NCI-H1105 treated with DMSO at 0.1 percent for 48 hours (cell line): ENCODE measurements around the gene HNRNPH1.

Experiments
- DNase-seq: peaks from one replicate; lab custom pipeline; 2025; lab: John Stamatoyannopoulos, UW

Gene HNRNPH1

DNA sequence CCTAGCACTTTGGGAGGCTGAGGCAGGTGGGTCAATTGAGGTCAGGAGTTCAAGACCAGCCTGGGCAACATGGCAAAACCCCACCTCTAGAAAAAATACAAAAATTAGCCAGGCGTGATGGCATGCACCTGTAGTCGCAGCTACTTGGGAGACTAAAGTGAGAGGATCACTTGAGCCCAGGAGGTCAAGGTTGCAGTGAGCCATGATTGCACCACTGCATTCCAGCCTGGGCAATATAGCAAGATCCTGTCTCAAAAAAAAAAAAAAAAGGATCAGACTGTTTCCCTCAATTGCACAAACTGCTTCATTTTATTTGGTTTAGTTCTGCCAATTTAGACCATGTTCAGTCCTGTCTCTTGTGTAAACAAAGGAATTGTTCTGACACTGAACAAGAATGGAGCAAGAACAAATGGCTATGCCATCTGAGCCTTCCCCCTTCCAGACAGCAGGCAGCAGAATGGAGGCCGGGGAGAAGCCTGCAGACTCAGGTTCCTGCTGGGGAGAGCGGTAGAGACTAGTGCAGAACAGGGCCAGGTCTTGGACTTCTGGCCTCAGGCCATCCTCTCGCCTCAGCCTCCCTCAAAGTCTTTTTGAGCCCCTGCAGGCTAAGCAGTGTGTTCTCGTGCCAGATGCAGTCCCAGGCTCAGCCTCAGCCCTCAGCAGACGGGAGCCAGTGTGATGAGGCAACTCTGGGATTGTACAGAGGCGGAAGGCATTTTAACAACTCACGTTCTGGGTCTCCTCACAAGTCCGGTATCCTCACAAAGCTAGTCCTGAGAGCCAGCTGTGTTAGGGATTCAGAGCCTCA lies 18.2 kb downstream of the HNRNPH1 start:
- DNase-seq: no peak

DNA sequence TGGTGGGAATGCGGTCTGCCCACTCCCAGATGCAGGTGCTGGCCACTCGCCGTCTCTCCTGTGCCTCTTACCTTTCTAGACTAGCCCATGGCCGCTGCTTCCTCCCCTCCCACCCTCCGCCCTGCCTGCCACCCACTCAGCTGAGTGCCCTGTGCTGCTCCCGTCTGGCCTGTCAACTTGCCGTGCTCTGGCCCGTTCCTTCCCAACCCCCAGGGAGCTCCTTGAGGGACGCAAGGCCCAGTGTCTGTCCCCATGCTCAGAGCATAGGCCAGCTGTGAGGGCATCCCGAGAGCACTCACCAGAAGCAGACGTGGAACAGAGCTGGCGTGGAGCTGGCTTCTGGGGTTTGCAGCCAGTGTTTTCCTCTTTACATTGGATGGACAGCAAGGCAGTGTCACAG lies 20.2 kb downstream of the HNRNPH1 start:
- DNase-seq: no peak

DNA sequence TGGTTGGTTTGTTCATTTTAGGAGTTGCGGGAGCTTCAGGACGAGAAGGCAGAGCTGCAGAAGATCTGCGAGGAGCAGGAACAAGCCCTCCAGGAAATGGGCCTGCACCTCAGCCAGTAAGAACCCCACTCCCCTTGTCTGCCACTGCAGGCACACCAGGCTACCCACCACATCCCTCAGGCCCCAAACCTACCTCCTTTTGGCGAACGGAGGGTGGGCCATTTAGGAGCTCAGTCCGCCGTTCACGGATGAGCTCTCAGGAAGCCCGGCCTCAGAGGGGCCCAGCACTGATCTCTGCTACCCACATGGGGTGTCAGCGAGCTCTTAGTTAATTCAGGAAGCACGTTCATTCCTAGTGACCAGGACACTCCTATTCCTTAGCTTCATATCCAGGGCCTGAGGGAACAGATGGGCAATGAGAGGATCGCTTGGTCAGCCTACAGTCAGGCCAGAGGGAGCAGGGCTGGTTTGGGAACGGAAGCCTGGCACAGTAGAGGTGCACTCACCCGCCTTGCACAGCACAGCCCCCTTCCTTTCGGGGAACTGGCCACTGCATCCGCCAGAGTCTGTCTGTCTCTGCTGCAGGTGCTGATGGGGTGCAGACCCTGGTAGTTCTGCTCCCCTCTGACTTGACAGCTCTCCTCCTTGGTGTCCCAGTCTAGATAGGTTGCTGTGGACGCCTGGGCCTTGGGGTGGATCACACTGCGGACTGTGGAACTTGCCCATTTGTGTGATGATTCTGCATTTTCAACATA lies 21.4 kb downstream of the HNRNPH1 start:
- no peak for DNase-seq

DNA sequence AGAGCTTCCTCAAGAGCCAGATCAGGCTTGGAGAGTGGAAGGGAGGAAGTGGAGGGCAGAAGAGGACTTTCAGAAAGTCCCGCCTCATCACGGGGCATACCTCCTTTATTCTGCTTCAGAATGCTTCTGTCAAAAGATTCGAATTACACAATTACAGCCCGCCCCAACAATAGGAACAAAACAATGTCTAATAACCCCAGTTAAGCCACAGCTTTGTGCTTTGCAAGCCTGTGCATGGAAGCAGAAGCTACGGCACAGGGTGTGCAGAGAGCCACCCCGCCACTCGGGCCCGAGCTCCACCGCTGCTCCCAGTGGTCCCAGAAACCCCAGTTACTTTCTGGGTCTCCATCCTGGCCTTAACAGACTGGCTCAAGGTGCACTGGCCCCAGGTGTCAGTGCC lies 23.5 kb downstream of the HNRNPH1 start:
- no peak for DNase-seq

DNA sequence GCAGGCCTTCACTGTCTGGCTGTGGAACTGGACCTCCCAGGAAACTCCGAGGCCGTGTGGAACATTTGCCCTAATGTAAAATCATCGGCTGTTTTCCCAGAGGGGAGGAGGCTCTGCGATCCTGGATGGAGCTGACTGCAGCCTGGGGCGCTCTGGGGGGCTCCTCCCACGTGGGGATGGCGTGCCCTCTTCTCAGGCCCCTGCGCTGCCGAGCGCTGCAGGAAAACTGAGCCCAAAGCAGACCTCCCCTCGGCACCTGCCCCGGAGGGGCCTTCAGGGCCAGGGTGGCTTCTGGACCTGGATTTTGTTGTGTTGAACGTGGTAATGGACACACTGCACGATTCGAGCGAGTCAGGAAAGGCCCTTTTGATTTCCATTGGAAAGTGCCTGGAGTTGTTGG lies 23.9 kb downstream of the HNRNPH1 start:
- no peak for DNase-seq

DNA sequence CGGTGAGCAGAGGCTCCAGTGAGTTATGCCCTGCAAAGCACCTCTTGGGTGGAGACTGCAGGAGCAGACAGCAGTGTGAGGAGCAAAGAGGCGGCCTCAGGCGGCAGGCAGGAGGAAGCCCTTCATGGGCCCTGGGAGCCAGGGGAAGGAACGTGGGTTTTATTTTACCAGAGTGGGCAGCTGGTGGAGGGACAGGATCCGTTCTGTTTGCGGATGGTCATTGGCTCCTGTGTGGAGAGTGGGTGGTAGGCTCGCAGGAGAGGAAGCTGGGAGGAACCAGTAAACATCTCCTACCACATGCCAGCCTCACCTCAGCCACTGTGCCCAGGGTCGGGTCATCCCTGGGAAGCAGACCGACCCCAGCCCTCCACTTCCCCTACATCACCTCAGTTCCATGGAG lies 24.4 kb downstream of the HNRNPH1 start:
- DNase-seq: no peak

DNA sequence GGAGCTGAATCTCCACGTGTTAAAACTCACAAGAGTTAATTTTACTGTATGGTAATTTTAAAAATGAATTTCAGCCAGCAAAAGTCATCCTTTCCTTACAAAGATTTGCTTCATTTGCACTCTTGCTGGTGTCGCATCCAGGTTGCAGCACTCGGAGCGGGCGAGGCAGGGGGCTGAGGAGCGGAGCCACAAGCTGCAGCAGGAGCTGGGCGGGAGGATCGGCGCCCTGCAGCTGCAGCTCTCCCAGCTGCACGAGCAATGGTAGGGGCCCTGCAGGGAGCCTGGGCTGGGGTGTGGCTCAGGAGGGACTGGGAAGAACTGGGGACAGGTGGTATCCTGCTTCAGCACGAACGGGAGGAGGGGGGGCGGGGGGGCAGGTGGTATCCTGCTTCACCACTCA lies 27.1 kb downstream of the HNRNPH1 start:
- DNase-seq: no peak

DNA sequence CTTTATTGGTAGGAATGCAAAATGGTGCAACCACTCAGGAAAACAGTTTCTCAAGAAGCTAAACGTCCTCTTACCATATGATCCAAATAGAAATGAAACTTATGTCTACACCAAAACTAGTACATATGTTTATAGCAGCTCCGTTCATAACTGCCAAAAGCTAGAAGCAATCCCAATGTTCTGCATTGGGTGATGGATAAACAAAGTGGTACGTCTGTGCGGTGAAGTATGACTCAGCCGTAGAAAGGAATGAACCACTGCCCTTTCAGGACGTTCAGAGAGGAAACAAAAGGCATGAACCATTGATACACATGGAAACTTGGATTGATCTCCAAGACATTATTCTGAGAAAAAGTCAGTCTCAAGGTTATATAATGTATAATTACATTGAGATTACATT lies 27.6 kb downstream of the HNRNPH1 start:
- no peak for DNase-seq

DNA sequence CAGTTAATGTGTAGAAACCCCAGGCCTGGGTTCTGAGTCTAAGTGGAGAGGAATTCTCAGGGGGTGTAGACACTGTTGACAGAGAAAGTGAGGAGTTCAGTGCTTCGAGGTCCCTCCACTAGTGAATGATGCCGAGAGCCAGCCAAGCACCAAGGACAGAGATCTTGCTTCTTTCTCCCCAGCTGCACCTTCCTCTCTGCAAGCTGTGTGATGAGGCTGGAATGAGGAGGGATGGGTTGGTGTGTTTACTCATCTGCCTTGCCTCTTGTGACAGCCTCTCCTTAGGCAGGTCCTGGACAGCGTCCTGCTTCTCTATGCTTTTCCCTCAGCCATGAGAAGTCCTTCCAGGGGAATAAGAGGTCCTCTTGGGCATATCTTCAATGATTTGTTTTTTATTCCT lies 35.3 kb downstream of the HNRNPH1 start:
- DNase-seq: no peak

DNA sequence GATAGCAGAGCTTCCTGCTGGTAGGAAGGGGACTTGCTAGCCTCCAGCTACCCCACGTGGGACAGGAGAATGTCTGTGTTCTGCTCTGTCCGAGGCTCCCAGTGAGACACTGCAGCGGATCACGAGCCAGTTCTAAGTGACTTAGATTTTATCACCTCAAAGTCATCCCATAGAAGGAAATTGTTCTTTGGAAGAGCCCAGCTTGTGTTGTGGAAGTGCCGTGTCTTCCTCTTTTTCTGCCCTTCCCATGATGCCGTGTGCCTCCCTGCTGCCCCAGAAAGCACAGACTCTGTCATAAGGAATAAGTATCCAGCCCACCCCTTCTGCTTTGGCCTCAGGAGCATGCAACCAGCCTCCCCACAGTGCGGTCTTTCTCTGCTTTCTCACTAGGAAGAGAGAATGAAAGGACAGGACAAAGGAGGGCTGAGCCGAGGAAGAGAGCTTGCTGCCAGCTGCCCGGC lies 37.5 kb downstream of the HNRNPH1 start:
- DNase-seq: no peak

DNA sequence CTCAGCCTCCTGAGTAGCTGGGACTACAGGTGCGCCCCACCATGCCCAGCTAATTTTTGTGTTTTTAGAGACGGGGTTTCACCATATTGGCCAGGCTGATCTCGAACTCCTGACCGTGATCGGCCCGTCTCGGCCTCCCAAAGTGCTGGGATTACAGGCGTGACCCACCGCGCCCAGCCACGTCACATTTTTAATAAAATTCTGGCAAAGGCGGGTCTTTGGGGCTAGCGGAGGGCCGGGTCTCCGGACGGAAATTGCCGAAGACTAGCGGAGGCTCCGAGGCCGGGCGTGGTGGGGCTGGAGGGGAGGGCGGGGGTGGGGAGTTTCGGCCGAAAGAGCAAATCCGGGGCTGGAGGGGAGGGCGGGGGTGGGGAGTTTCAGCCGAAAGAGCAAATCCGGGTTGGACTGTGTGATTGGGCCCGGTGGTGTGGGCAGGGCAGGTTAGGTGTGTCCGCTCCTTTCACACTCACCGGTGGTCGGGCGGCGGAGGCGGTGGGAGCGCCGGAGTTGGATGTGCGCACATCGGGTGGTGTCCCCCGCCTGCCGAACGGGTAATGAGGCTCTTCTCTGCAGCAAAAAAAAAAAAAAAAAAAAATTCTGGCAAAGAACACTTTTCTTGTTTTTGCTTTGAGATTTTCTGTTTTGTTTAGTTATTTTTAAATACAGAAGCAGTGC lies 46.0 kb downstream of the HNRNPH1 start:
- no peak for DNase-seq

DNA sequence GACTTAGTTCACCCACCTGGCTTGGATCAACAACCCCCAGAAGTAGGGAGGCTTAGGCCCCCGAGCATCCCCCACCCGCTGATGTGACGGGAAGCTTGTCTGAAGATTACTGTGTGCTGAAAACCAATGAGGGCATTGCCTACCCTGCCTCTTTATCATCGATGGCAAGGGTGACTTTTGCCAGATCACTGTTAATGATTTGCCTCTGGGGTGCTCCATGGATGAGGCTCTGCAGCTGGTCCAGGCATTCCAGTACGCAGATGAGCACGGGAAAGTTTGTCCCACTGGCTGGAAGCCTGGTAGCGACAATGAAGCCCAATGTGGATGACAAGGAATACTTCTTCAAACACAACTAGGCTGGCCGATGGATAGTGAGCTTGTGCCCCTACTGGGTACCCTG lies 51.1 kb downstream of the HNRNPH1 start:
- no peak for DNase-seq

DNA sequence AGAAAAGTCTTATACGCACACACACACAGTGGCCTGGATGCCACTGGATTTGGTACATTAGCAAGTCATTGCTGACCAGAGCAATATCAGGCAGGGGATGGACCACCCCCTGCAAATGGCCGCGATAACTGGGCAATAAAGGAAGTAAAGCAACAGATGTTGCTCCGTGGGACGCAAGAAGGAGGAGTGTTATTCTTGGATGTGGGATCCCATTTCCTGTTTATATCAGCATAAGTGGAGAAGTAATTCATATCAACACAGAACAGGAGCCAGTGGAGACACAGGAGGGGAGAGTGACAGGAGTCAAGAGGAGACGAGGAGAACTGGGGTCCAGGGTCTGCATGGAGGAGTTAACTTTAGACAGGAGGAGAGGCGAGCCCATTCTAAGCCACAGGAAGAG lies 54.8 kb downstream of the HNRNPH1 start:
- DNase-seq: no peak

DNA sequence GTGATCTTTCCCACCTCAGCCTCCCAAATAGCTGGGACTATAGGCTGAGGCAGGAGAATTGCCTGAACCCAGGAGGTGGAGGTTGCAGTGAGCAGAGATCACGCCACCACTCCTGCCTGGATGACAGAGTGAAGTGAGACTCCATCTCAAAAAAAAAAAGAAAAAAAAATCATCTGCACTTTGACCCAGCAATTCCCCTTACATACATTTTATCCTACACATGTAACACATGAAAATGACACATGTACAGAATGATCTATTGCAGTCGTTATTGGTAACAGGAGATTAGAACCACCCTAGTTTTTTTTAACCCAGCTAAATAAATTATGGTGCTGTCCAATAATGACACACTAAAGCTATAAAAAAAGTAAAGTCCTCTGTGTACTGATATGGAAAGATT lies 58.9 kb downstream of the HNRNPH1 start:
- DNase-seq: no peak
